ENCODE data around the gene STEAP1B. TPM values are rescaled to one million over a fixed set of nuclear protein-coding genes. Genes with fewer than 3 reads are reported as not detected.
"Not testable (repeated sequence)": the region's sequence is repeated elsewhere in the genome, so short reads cannot be mapped to it uniquely, and the experiment has no call there.

Gene STEAP1B
- total RNA-seq, 1 experiment from 2014 or later = 5.1 TPM

DNA sequence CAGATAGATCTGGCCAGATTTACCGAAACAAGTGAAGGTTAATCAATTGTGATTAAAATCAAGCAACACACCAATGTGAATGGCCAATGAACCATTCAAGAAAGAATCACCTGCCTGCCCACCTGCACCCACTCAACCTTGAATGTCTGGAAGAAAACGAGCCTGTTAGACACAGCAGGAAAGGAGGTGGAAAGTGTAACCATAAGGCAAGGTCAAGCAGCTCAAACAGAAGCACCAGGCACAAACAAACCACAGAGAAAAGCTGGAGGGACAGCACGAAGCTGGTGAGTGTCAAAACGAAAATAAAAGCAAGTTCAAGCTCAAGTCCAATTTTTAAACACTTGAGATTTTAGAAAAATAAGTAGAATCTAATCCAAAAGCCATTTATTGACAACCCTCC lies 64.9 kb downstream of the STEAP1B start:
- no peak for DNase-seq (ENCODE audit: extremely low read depth, low read depth)

- DNase-seq (ENCODE audit: extremely low read depth, low read depth) = no peak
These were observed 66.1 kb downstream of the STEAP1B start for GRCh38 chr7:22433710-22434460.

- DNase-seq (ENCODE audit: extremely low read depth, low read depth) = not testable (repeated sequence)
These were observed 66.8 kb downstream of the STEAP1B start for GRCh38 chr7:22433165-22433700.

DNA sequence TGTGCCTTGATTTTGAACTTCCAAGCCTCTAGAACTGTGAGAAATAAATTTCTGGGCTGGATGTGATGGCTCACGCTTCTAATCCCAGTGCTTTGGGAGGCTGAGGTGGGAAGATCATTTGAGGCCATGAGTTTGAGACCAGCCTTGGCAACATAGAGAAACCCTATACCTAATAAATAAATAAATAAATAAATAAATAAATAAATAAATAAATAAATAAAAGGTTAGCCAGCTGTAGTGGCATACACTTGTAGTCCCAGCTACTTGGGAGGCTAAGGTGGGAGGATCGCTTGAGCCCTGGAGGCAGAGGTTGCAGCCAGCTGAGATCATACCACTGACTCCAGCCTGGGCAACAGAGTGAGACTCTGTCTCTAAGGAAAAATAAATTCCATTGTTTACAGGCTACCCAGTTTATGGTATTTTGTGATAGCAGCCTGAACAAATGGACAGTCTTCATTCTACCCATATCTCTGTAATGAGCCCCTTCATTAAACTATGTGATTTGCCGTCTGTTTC lies 67.7 kb downstream of the STEAP1B start:
- DNase-seq (ENCODE audit: extremely low read depth, low read depth) = no peak

DNA sequence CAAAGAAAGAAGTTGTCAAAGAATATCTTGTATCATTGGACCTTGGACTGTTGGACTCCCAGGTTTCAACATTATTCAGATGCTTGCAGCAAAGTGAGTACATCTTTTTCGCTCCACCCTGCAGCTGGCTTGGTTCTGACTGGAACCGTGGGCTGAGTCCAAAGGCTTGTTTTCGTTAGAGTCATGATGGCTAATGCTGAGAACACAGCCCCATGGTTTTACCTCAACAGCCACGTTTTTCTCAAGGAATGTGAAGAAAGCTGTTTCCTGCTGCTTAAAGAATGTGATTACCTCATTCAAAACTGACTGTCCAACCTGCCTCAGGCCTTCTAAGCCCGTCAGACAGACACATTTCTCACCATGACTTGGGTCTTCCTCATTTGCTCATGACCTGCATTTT lies 69.5 kb downstream of the STEAP1B start:
- no peak for DNase-seq (ENCODE audit: extremely low read depth, low read depth)

DNA sequence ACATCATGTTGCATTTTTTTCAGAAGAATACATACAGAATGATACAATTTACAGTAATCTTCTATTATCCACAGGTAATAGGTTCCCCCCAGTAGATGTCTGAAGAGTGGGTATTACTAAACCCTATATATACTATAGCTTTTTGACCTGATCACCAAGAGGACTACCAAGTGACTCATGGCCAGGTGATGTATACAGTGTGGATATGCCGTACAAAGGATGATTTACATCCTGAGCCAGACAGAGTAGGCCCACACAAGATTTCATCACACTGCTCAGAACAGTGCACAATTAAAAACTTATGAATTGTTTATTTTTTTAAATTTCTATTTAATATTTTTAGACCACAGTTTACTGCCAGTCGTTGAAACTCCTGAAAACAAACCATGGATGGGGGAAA lies 70.6 kb downstream of the STEAP1B start:
- no peak for DNase-seq (ENCODE audit: extremely low read depth, low read depth)

- no peak for DNase-seq (ENCODE audit: extremely low read depth, low read depth)
These were observed 72.1 kb downstream of the STEAP1B start for GRCh38 chr7:22427855-22428254.

- no peak for DNase-seq (ENCODE audit: extremely low read depth, low read depth)
These were observed 72.9 kb downstream of the STEAP1B start for GRCh38 chr7:22427104-22427503.

DNA sequence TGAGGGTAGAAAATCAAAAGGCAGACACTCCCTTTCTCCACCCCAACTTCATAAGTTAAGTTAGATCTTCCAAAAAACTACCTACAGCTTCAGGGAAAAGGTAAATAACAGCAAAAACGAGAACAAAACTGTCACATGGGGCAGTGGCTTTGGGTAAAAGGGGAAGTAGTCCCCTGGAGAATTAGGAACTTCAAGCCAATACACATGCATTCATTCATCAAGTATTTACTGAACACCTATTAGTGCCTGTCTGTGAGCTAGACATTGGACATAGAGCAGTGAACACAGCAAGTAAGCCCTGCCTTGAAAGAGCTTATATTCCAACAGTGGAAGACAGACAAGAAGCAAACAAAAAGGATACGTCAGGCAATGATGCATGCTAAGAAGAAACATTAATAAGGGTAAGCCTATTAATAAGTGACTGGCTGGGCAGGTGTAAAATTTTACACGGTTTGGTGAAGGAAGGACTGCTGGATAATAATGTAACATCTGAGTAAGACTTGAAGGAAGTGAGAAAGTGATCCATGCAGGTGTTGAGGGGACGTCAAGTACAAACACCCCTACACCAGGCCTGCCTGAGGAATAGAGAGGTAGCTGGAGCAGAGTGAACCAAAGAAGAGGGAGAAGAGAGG lies 73.4 kb downstream of the STEAP1B start:
- no peak for DNase-seq (ENCODE audit: extremely low read depth, low read depth)

DNA sequence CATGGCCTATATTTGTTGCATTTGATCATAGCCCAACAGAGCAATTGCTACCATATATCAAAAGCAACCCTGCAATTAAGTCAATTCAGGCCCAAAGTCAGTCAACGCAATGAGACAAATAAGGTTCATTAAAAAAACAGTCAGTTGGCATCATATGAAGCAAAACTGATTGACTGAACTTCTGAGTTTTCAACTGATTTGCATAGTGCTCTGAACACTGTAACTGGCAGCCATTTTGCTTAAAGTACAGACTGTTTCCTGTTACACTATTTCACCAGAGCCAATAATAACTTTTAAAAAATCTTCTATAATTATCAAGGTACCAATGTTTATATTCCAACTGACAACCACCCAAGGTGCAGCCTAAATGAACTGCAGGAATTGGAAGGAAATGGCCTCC lies 74.6 kb downstream of the STEAP1B start:
- no peak for DNase-seq (ENCODE audit: extremely low read depth, low read depth)

GRCh38 chr7:22422831-22423615 lies 77.0 kb downstream of the STEAP1B start:
- no peak for DNase-seq (ENCODE audit: extremely low read depth, low read depth)

- DNase-seq (ENCODE audit: extremely low read depth, low read depth) = no peak
These were observed 78.9 kb downstream of the STEAP1B start for GRCh38 chr7:22420973-22421635.

DNA sequence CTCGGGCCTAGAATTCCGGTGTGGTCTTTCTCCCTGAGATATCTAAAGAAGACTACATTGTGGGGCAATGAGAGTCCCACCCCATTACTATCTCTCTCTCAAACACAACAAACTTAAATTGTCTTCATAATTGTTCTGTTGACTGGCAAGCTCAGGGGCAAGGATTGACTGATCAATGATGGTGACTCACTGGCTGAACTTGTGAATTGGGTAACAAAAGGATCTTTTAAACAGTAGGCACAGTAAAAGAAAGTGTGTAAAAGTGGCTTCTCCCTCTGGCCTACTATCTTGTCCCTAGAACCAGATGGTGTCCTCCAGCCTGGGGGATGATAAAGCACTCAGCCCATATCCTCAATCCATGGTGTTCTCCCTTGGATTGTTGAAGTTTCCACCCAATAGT lies 80.0 kb downstream of the STEAP1B start:
- no peak for DNase-seq (ENCODE audit: extremely low read depth, low read depth)

DNA sequence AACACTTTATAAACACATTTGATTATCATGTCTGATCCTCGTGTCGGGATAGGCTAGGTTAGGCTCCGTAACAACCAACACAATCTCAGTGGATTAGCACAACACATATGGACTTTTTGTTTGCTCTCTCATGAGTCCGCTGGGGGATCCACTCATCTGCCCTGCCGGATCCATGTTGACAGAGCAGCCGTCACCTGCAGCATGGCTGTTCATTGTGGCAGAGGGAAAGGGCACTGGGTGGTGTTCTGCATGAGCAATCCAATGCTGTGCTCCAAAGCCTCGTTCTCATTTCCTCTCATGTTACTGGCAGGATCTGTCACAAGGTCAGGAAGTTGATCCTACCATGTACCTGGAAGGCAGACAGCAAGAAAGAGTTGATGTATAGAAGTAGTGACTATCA lies 80.5 kb downstream of the STEAP1B start:
- DNase-seq (ENCODE audit: extremely low read depth, low read depth) = no peak

- no peak for DNase-seq (ENCODE audit: extremely low read depth, low read depth)
These were observed 81.5 kb downstream of the STEAP1B start for GRCh38 chr7:22418251-22419046.

DNA sequence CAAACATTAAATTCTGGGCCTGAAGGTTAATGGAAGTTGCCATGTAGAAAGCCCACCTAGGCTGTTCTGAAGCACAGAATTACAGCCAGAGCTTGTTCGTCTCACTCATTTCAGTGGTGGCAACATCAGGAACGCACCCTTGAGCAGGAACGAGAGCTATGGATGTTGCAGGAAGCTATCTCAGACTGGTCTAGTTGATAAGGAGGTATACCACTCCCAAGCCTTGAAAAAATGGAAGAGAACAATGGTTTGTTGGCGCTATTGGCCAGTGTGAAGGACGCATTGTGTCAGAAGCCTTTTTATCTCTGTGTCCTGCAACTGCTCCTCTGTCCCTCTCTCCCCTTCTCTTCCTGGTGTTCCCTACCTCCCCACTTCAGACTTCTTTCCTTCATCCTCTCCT lies 82.1 kb downstream of the STEAP1B start:
- no peak for DNase-seq (ENCODE audit: extremely low read depth, low read depth)

GRCh38 chr7:22417349-22417748 lies 82.6 kb downstream of the STEAP1B start:
- DNase-seq (ENCODE audit: extremely low read depth, low read depth) = no peak

GRCh38 chr7:22414424-22414823 lies 85.6 kb downstream of the STEAP1B start:
- no peak for DNase-seq (ENCODE audit: extremely low read depth, low read depth)

GRCh38 chr7:22413211-22413610 lies 86.8 kb downstream of the STEAP1B start:
- DNase-seq (ENCODE audit: extremely low read depth, low read depth) = no peak

Measured in NCI-H460 (cell line).